NT2/D1 (cell line): Measurements from ENCODE around the gene ANXA9.

Experiments used
- DNase-seq: peaks from one replicate; pipeline ENCODE4 v3.0.0-alpha.2; 2011; ENCODE audit warnings: low read depth, low spot score
- H3K27me3 ChIP-seq: 2 replicates; pipeline ENCODE4 v1.6.0; 2011; ENCODE audit warnings: mild to moderate bottlenecking; ENCODE audit not compliant: insufficient read length, insufficient read depth
- H3K36me3 ChIP-seq: 2 replicates; pipeline ENCODE4 v1.6.1; 2011; ENCODE audit warnings: mild to moderate bottlenecking, low read length, mixed read lengths; ENCODE audit not compliant: insufficient read depth, insufficient read length
- H3K4me1 ChIP-seq: 2 replicates; pipeline ENCODE4 v1.5.1; 2011; ENCODE audit not compliant: insufficient read depth, insufficient read length
- H3K4me3 ChIP-seq: 2 replicates; pipeline ENCODE4 v1.5.1; 2011; ENCODE audit warnings: low read depth; ENCODE audit not compliant: insufficient read length
- H3K9ac ChIP-seq: 2 replicates; pipeline ENCODE4 v1.6.0; 2011; ENCODE audit warnings: low read depth; ENCODE audit not compliant: insufficient read length
- H3K9me3 ChIP-seq: 2 replicates; pipeline ENCODE4 v1.5.1; 2011; ENCODE audit warnings: mild to moderate bottlenecking, low read length; ENCODE audit not compliant: insufficient read depth
- SUZ12 ChIP-seq: IDR thresholded peaks from 2 replicates; pipeline ENCODE4 v1.6.1; 2011; ENCODE audit not compliant: insufficient read length, insufficient read depth; ENCODE audit errors: extremely low read depth
- YY1 ChIP-seq: IDR thresholded peaks from 2 replicates; pipeline ENCODE4 v1.6.1; 2011; ENCODE audit not compliant: insufficient read length, insufficient read depth
- ZNF274 ChIP-seq: IDR thresholded peaks from 2 replicates; pipeline ENCODE4 v1.6.1; 2011; ENCODE audit warnings: mild to moderate bottlenecking, low read depth, low read length

The ANXA9 gene

DNA sequence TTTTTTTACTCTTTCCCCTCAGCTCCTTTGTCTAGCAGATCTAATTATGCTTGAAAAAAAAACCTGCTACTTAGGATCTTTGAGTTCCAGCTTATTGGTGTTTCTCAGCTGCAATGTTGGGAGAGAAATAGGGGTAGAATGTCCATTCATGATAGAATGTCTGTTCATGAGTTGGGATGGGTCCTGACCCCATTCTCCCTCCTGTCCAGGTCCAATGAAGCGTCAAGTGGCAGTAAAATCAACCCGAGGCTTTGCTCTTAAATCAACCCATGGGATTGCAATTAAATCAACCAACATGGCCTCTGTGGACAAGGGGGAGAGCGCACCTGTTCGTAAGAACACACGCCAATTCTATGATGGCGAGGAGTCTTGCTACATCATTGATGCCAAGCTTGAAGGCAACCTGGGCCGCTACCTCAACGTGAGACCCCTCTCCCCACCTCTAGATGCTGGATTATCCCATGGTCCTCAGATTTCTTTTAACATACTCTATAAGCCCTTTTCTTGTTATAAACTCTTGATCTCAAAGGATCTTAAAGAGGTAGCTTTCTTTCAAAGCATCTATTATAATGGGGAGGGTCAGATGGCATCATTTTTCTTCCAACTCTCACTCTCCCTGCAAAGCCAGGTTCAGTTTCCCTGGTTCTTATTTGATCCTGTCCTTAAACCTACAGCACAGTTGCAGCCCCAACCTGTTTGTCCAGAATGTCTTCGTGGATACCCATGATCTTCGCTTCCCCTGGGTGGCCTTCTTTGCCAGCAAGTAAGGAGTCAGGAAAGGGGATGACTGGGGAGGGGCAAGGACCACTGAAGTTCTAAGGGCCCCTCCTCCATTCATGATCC is 18.6 kb upstream of the ANXA9 start:
- Histone ChIP-seq H3K4me1 (no peaks in the 10 kb centered on the region), H3K4me3 (no peak overlapping the region), H3K9me3 (no peaks in the 10 kb centered on the region), H3K9ac (no peak overlapping the region), H3K27me3 (no peaks in the 10 kb centered on the region), H3K36me3 (peaks cover 94% of the 10 kb centered on the region)
- TF ChIP-seq ZNF274 (no peak), YY1 (no peak), SUZ12 (no peak)
- no peak for DNase-seq

DNA sequence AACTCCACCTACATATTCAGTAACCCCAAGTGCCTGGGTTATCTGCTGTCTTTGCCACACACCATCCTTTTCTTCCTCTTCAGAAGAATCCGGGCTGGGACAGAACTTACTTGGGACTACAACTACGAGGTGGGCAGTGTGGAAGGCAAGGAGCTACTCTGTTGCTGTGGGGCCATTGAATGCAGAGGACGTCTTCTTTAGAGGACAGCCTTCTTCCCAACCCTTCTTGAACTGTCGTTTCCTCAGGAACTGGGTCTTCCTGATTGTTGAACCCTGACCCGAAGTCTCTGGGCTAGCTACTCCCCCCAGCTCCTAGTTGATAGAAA is 18.0 kb upstream of the ANXA9 start:
- Histone ChIP-seq H3K27me3 (no peaks in the 10 kb centered on the region), H3K9ac (no peak overlapping the region), H3K4me1 (no peaks in the 10 kb centered on the region), H3K4me3 (no peak overlapping the region), H3K9me3 (no peaks in the 10 kb centered on the region), H3K36me3 (peaks cover 94% of the 10 kb centered on the region)
- DNase-seq: no peak
- TF ChIP-seq ZNF274 (no peak), SUZ12 (no peak), YY1 (no peak)

- Histone ChIP-seq H3K9me3 (no peaks in the 10 kb centered on the region), H3K27me3 (no peaks in the 10 kb centered on the region), H3K4me3 (no peak overlapping the region), H3K4me1 (peaks cover under 1% of the 10 kb centered on the region), H3K9ac (no peak overlapping the region), H3K36me3 (peaks cover 94% of the 10 kb centered on the region)
- TF ChIP-seq SUZ12: no peak
- no peak for TF ChIP-seq ZNF274
- no peak for TF ChIP-seq YY1
- DNase-seq: no peak
Observed at GRCh38 chr1:150965605-150966004, 16.5 kb upstream of the ANXA9 start.

DNA sequence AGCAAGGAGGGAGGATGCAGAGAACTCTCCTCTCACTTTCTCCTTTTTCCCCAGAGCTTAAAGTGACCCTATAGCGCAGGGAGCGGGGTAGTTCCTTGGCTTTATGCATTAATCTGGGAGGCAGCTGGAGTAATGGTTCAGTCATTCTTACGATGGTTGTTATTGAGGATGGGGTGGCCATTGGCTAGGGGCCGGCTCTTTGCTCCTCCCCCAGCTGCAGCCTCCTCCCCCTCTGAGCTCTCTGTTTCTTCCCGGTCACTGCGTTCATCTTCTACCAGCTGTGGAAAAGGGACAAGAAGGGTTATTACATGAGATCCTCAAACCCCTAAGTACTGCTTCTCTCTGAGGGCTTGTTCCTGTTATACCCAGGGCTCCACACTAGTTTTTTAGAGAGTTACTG is 16.1 kb upstream of the ANXA9 start:
- Histone ChIP-seq H3K27me3 (no peaks in the 10 kb centered on the region), H3K4me3 (no peak overlapping the region), H3K9ac (no peak overlapping the region), H3K4me1 (peaks cover 4% of the 10 kb centered on the region), H3K36me3 (peaks cover 94% of the 10 kb centered on the region), H3K9me3 (no peaks in the 10 kb centered on the region)
- no peak for TF ChIP-seq ZNF274
- no peak for TF ChIP-seq SUZ12
- TF ChIP-seq YY1: no peak
- no peak for DNase-seq

- no peak overlapping the region for H3K9ac ChIP-seq
- H3K4me3 ChIP-seq: no peak overlapping the region
- no peaks in the 10 kb centered on the region for H3K27me3 ChIP-seq
- peaks cover 79% of the 10 kb centered on the region for H3K36me3 ChIP-seq
- no peak for DNase-seq
- peaks cover 19% of the 10 kb centered on the region for H3K4me1 ChIP-seq
- TF ChIP-seq YY1: no peak
- TF ChIP-seq ZNF274: no peak
- no peak for TF ChIP-seq SUZ12
- no peaks in the 10 kb centered on the region for H3K9me3 ChIP-seq
Observed at GRCh38 chr1:150967936-150968335, 14.2 kb upstream of the ANXA9 start.

- Histone ChIP-seq H3K9ac (no peak overlapping the region), H3K4me3 (no peak overlapping the region), H3K36me3 (peaks cover 73% of the 10 kb centered on the region), H3K9me3 (no peaks in the 10 kb centered on the region), H3K27me3 (peaks cover 2% of the 10 kb centered on the region), H3K4me1 (peaks cover 25% of the 10 kb centered on the region)
- no peak for DNase-seq
- TF ChIP-seq SUZ12 (no peak), YY1 (no peak), ZNF274 (no peak)
Observed at GRCh38 chr1:150968491-150968890, 13.6 kb upstream of the ANXA9 start.

DNA sequence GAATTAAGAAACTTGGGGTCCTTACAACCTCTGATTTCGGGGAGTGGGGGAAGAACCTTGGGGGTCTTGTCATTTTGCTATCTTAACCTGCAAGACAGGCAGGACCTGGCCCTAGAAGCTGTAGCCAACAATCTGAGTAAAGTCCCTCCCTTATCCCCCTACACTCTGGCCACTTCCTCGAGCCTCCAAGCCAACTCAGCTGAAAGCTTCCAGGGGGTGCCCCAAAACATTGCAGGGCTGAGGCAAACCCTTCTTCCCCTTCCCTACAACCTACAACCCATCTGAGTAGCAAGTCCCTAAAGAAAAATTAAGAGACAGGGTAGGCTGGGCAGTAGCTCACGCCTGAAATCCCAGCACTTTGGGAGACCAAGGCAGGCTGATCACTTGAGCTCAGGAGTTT is 12.5 kb upstream of the ANXA9 start:
- DNase-seq: no peak
- no peak for TF ChIP-seq YY1
- no peak for TF ChIP-seq ZNF274
- TF ChIP-seq SUZ12: no peak
- Histone ChIP-seq H3K27me3 (peaks cover 3% of the 10 kb centered on the region), H3K36me3 (peaks cover 62% of the 10 kb centered on the region), H3K4me3 (no peak overlapping the region), H3K9ac (no peak overlapping the region), H3K9me3 (no peaks in the 10 kb centered on the region), H3K4me1 (peaks cover 26% of the 10 kb centered on the region)
